IMR-90 (cell line): Measurements from ENCODE around the gene COL8A1. TPM values are rescaled to one million over a fixed set of nuclear protein-coding genes. Genes with fewer than 3 reads are reported as not detected.

Source experiments
- ATAC-seq: fragments of 200-7000 bp; cut with Tn5 transposase; 2 replicates; pipeline ENCODE4 v1.9.1; 2020; ENCODE audit warnings: low read depth, mild to moderate bottlenecking, moderate library complexity
- BruUV-seq: library from RNA; stranded (reverse); fragments of 400-500 nt; replicated peaks from 2 replicates; lab custom pipeline; 2021; lab: Mats Ljungman, UMichigan
- CTCF ChIA-PET: fragments of 300-600 bp; formaldehyde crosslinking; extraction: SDS; loops from one replicate; lab custom pipeline; 2021; ENCODE audit warnings: antibody characterized with exemption; lab: Yijun Ruan, JAX
- POLR2A ChIA-PET: fragments of 300-600 bp; sonication (Branson Sonifier 250); formaldehyde crosslinking; loops from one replicate; lab custom pipeline; 2022; ENCODE audit warnings: antibody characterized with exemption; ENCODE audit not compliant: unreplicated experiment; lab: Charles Lee
- DNase-seq: peaks from one replicate; pipeline ENCODE4 v3.0.0; 2013
- H2AFZ ChIP-seq: replicated peaks from 2 replicates; pipeline ENCODE3; 2013; ENCODE audit warnings: low read length, mild to moderate bottlenecking; ENCODE audit not compliant: poor library complexity
- H2AK5ac ChIP-seq: 2 replicates; pipeline ENCODE4 v1.6.1; 2013; ENCODE audit warnings: low read depth, low read length, inconsistent platforms
- H2AK9ac ChIP-seq: replicated peaks from 2 replicates; pipeline ENCODE3; 2013; ENCODE audit warnings: mild to moderate bottlenecking, low read depth, low read length, moderate library complexity; ENCODE audit not compliant: poor library complexity
- H2BK120ac ChIP-seq: 2 replicates; pipeline ENCODE4 v1.6.1; 2013; ENCODE audit warnings: low read depth, low read length, inconsistent platforms
- H2BK15ac ChIP-seq: 3 replicates; pipeline ENCODE4 v1.6.1; 2013; ENCODE audit warnings: low read depth, low read length, inconsistent platforms
- H2BK20ac ChIP-seq: 2 replicates; pipeline ENCODE4 v1.6.1; 2013; ENCODE audit warnings: low read depth, mild to moderate bottlenecking, inconsistent platforms, low read length, moderate library complexity
- H2BK5ac ChIP-seq: 2 replicates; pipeline ENCODE4 v1.6.1; 2013; ENCODE audit warnings: mild to moderate bottlenecking, low read depth, low read length, inconsistent platforms; ENCODE audit not compliant: poor library complexity, severe bottlenecking
- H3K14ac ChIP-seq: replicated peaks from 2 replicates; pipeline ENCODE4 v1.6.1; 2013; ENCODE audit warnings: low read depth, low read length, inconsistent platforms
- H3K18ac ChIP-seq: 2 replicates; pipeline ENCODE4 v1.6.1; 2013; ENCODE audit warnings: low read depth, low read length, control low read depth
- H3K23ac ChIP-seq: 2 replicates; pipeline ENCODE4 v1.6.1; 2013; ENCODE audit warnings: low read depth, low read length, inconsistent platforms
- H3K27ac ChIP-seq: 2 replicates; pipeline ENCODE4 v1.5.1; 2013; ENCODE audit warnings: mild to moderate bottlenecking, control low read depth, low read length; ENCODE audit not compliant: insufficient read depth
- H3K27me3 ChIP-seq: 2 replicates; pipeline ENCODE4 v1.6.1; 2013; ENCODE audit warnings: low read length; ENCODE audit not compliant: control insufficient read depth, insufficient read depth
- H3K36me3 ChIP-seq: 2 replicates; pipeline ENCODE4 v1.6.1; 2013; ENCODE audit warnings: low read length, mixed read lengths; ENCODE audit not compliant: control insufficient read depth, insufficient read depth
- H3K4ac ChIP-seq: 2 replicates; pipeline ENCODE4 v1.6.1; 2013; ENCODE audit warnings: low read depth, low read length, inconsistent platforms
- H3K4me1 ChIP-seq: 2 replicates; pipeline ENCODE4 v1.6.1; 2013; ENCODE audit warnings: low read length, mixed read lengths; ENCODE audit not compliant: control insufficient read depth, insufficient read depth
- H3K4me2 ChIP-seq: 2 replicates; pipeline ENCODE4 v1.6.1; 2013; ENCODE audit warnings: low read depth, mild to moderate bottlenecking, control low read depth, low read length, moderate library complexity
- H3K4me3 ChIP-seq: 2 replicates; pipeline ENCODE4 v1.5.1; 2013; ENCODE audit warnings: low read depth, mild to moderate bottlenecking, control low read depth, low read length, moderate library complexity; ENCODE audit not compliant: insufficient read depth
- H3K56ac ChIP-seq: 2 replicates; pipeline ENCODE4 v1.6.1; 2013; ENCODE audit warnings: low read length, inconsistent platforms; ENCODE audit not compliant: insufficient read depth; ENCODE audit errors: extremely low read depth
- H3K79me1 ChIP-seq, 2 experiments: 2 replicates each; pipeline ENCODE4 v1.6.1; 2013; ENCODE audit warnings: low read length in 2 of 2, inconsistent platforms in 1 of 2, low read depth in 1 of 2
- H3K9ac ChIP-seq: 2 replicates; pipeline ENCODE4 v1.6.1; 2013; ENCODE audit warnings: low read depth, low read length, control low read depth
- H3K9me1 ChIP-seq: 2 replicates; pipeline ENCODE4 v1.6.1; 2013; ENCODE audit warnings: low read length, inconsistent platforms; ENCODE audit not compliant: insufficient read depth
- H3K9me3 ChIP-seq: 2 replicates; pipeline ENCODE4 v1.6.1; 2013; ENCODE audit warnings: low read length; ENCODE audit not compliant: control insufficient read depth, insufficient read depth
- H4K20me1 ChIP-seq: 2 replicates; pipeline ENCODE4 v1.6.1; 2013; ENCODE audit warnings: low read length, inconsistent platforms; ENCODE audit not compliant: insufficient read depth
- H4K5ac ChIP-seq: 2 replicates; pipeline ENCODE4 v1.6.1; 2013; ENCODE audit warnings: mild to moderate bottlenecking, low read depth, low read length, control low read depth
- H4K8ac ChIP-seq, 2 experiments: 2 replicates each; pipeline ENCODE4 v1.6.1; 2013; ENCODE audit warnings: low read depth in 2 of 2, low read length in 2 of 2, control low read depth in 1 of 2, inconsistent platforms in 1 of 2
- H4K91ac ChIP-seq: 2 replicates; pipeline ENCODE4 v1.6.1; 2013; ENCODE audit warnings: low read depth, low read length, inconsistent platforms; ENCODE audit not compliant: insufficient read depth
- BHLHE40 ChIP-seq: fragments of 150-350 bp; IDR thresholded peaks from 2 replicates; pipeline ENCODE4 v1.6.1; 2016; ENCODE audit warnings: mild to moderate bottlenecking, low read depth, low read length
- CEBPB ChIP-seq: IDR thresholded peaks from 2 replicates; pipeline ENCODE4 v1.6.1; 2012; ENCODE audit warnings: low read depth, low read length, improper control_type of control experiment
- CHD1 ChIP-seq: IDR thresholded peaks from 2 replicates; pipeline ENCODE4 v1.6.1; 2012; ENCODE audit warnings: low read depth, low read length, improper control_type of control experiment
- CTCF ChIP-seq: conservative IDR thresholded peaks from 2 replicates; pipeline ENCODE4 v1.5.1; 2012; ENCODE audit warnings: mild to moderate bottlenecking, low read depth, low read length, improper control_type of control experiment
- FOS ChIP-seq: fragments of 150-350 bp; IDR thresholded peaks from 2 replicates; pipeline ENCODE4 v1.6.1; 2016; ENCODE audit warnings: low read depth, low read length
- MAFK ChIP-seq: IDR thresholded peaks from 2 replicates; pipeline ENCODE4 v1.6.1; 2012; ENCODE audit warnings: low read depth, low read length, improper control_type of control experiment
- MAZ ChIP-seq: IDR thresholded peaks from 2 replicates; pipeline ENCODE4 v1.6.1; 2012; ENCODE audit warnings: low read depth, mild to moderate bottlenecking, low read length, improper control_type of control experiment, moderate library complexity, borderline replicate concordance
- MXI1 ChIP-seq: IDR thresholded peaks from 2 replicates; pipeline ENCODE4 v1.6.1; 2012; ENCODE audit warnings: low read depth, mild to moderate bottlenecking, low read length, moderate library complexity, borderline replicate concordance
- NFE2L2 ChIP-seq: fragments of 150-350 bp; IDR thresholded peaks from 2 replicates; pipeline ENCODE4 v1.6.1; 2016; ENCODE audit warnings: low read depth, mild to moderate bottlenecking, low read length
- POLR2A ChIP-seq: IDR thresholded peaks from 2 replicates; pipeline ENCODE4 v1.6.1; 2012; ENCODE audit warnings: mild to moderate bottlenecking, low read depth, low read length
- RAD21 ChIP-seq: IDR thresholded peaks from 2 replicates; pipeline ENCODE4 v1.6.1; 2012; ENCODE audit warnings: low read length, improper control_type of control experiment
- RCOR1 ChIP-seq: IDR thresholded peaks from 2 replicates; pipeline ENCODE4 v1.6.1; 2012; ENCODE audit warnings: mild to moderate bottlenecking, low read length, improper control_type of control experiment; ENCODE audit not compliant: insufficient replicate concordance
- RFX5 ChIP-seq: IDR thresholded peaks from 2 replicates; pipeline ENCODE4 v1.8.0; 2012; ENCODE audit warnings: low read depth, mild to moderate bottlenecking, low read length, moderate library complexity
- SMC3 ChIP-seq: fragments of 150-350 bp; IDR thresholded peaks from 2 replicates; pipeline ENCODE4 v1.6.1; 2016; ENCODE audit warnings: low read depth, mild to moderate bottlenecking, antibody characterized with exemption, low read length, moderate library complexity
- WGBS, 2 experiments: methylation state at CpG; one replicate each; pipeline versions ENCODE4 v1.1.5 to v1.1.7; 2013; ENCODE audit warnings: missing lambda C conversion rate in 2 of 2; ENCODE audit not compliant: insufficient read length in 1 of 2; ENCODE audit errors: extremely low coverage in 2 of 2; 5-methylcytosine and 5-hydroxymethylcytosine counted together
- dilution Hi-C: fragments of 300-500 bp; cut with HindIII; formaldehyde crosslinking; loops from one replicate; pipeline ENCODE4 v1.14.3; 2018; ENCODE audit warnings: low sequenced_read_pairs; ENCODE audit not compliant: unreplicated experiment
- in situ Hi-C: fragments of 300-500 bp; cut with MboI; formaldehyde crosslinking; loops from 3 replicates; pipeline ENCODE4 v1.14.3; 2019; ENCODE audit warnings: low sequenced_read_pairs, inconsistent platforms, mixed read lengths
- intact Hi-C: fragments of 100-400 bp; cut with micrococcal nuclease; formaldehyde crosslinking; loops from 2 replicates; pipeline ENCODE4 v1.10.0; 2022
- polyA plus RNA-seq, 3 experiments: library from polyadenylated mRNA; depleted of rRNA; stranded (reverse); fragments of >200 nt; gene quantifications; 2 replicates each; pipeline ENCODE4 v1.2.3, GENCODE V29; 2012; ENCODE audit warnings: low replicate concordance in 1 of 3
- total RNA-seq: library from RNA; depleted of rRNA; stranded (reverse); fragments of >200 nt; gene quantifications from 2 replicates; pipeline ENCODE4 v1.2.3, GENCODE V29; 2012
- TF ChIP-seq, protein P1 (sequence below): fragments of 150-350 bp; IDR thresholded peaks from 2 replicates; pipeline ENCODE4 v1.6.1; 2016; ENCODE audit warnings: low read depth, mild to moderate bottlenecking, low read length, moderate library complexity, borderline replicate concordance
- TF ChIP-seq, protein P2 (sequence below): fragments of 150-350 bp; IDR thresholded peaks from 2 replicates; pipeline ENCODE4 v1.6.1; 2017; ENCODE audit warnings: mild to moderate bottlenecking, antibody characterized with exemption, low read length, low read depth

COL8A1 gene
- total and polyA plus RNA-seq, 2 of the 4 experiments (the other 2 are of a cell fraction), result 119 to 151 TPM

DNA sequence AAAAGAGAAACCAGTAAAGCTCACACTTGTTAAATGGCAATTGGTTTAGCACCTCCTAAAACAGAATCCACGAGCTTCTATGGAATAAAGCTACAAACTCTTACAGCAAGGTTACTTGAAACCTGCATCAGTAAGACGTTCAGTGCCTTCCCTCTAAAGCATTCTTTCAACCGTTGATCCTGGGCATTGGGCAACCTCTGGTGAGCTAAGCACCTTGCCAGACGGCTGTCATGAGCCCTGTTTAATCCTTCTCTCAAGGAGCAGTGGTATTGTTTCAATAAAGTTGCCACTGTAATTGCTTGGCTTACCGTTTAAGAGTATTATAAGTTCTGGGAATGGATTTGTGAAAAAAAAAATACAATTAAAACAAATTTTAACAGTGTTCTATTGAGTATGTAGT, 75.0 kb downstream of the COL8A1 start:
- no peaks in the 10 kb centered on the region for H4K20me1 ChIP-seq
- no peak overlapping the region for H2AK9ac ChIP-seq
- H3K4ac ChIP-seq, result no peak overlapping the region
- no peak overlapping the region for H2BK20ac ChIP-seq
- no peak overlapping the region for H3K27ac ChIP-seq
- H2BK15ac ChIP-seq, result no peak overlapping the region
- no peak overlapping the region for H4K5ac ChIP-seq
- H3K9ac ChIP-seq, result no peak overlapping the region
- H2BK5ac ChIP-seq, result no peak overlapping the region
- H2AK5ac ChIP-seq, result no peak overlapping the region
- H4K8ac ChIP-seq, result no peak overlapping the region
- H2BK120ac ChIP-seq, result no peak overlapping the region
- ChIA-PET CTCF (no interaction called here), POLR2A (no interaction called here)
- in situ Hi-C loops (no loop called here), dilution Hi-C loops (no loop called here), intact Hi-C loops (no loop called here)
- DNase-seq (no peak), ATAC-seq (no peak)
- WGBS, 2 experiments, result no CpG with 5 or more reads among the region's 5 CpGs
- H3K4me3 ChIP-seq, result no peak overlapping the region
- no peak for TF ChIP-seq SMC3
- TF ChIP-seq CHD1, result no peak
- no peak for TF ChIP-seq MAZ
- no peak for TF ChIP-seq POLR2A
- TF ChIP-seq, protein P1, sequence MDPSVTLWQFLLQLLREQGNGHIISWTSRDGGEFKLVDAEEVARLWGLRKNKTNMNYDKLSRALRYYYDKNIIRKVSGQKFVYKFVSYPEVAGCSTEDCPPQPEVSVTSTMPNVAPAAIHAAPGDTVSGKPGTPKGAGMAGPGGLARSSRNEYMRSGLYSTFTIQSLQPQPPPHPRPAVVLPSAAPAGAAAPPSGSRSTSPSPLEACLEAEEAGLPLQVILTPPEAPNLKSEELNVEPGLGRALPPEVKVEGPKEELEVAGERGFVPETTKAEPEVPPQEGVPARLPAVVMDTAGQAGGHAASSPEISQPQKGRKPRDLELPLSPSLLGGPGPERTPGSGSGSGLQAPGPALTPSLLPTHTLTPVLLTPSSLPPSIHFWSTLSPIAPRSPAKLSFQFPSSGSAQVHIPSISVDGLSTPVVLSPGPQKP, result no peak
- no peak for TF ChIP-seq NFE2L2
- TF ChIP-seq, protein P2, sequence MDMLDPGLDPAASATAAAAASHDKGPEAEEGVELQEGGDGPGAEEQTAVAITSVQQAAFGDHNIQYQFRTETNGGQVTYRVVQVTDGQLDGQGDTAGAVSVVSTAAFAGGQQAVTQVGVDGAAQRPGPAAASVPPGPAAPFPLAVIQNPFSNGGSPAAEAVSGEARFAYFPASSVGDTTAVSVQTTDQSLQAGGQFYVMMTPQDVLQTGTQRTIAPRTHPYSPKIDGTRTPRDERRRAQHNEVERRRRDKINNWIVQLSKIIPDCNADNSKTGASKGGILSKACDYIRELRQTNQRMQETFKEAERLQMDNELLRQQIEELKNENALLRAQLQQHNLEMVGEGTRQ, result no peak
- no peak for TF ChIP-seq RAD21
- TF ChIP-seq RFX5, result no peak
- no peak for TF ChIP-seq RCOR1
- TF ChIP-seq CEBPB, result no peak
- no peak for TF ChIP-seq BHLHE40
- TF ChIP-seq MAFK, result no peak
- no peak for TF ChIP-seq FOS
- TF ChIP-seq CTCF, result no peak
- TF ChIP-seq MXI1, result no peak
- H3K36me3 ChIP-seq, result no peaks in the 10 kb centered on the region; the same call in 1 of the 2 replicates
- no peak overlapping the region for H3K18ac ChIP-seq
- H3K4me2 ChIP-seq, result no peak overlapping the region
- no TSS peak for BruUV-seq
- no peak overlapping the region for H3K23ac ChIP-seq
- no peak overlapping the region for H3K14ac ChIP-seq
- H3K56ac ChIP-seq, result no peak overlapping the region
- H2AFZ ChIP-seq, result no peak overlapping the region
- no peaks in the 10 kb centered on the region; the same call in 1 of the 2 replicates for H3K4me1 ChIP-seq
- H3K79me1 ChIP-seq, result no peaks in the 10 kb centered on the region
- no peaks in the 10 kb centered on the region for H3K9me1 ChIP-seq
- no peak overlapping the region for H4K91ac ChIP-seq
- H3K9me3 ChIP-seq, result no peaks in the 10 kb centered on the region
- H3K27me3 ChIP-seq, result no peaks in the 10 kb centered on the region
